B cell (primary cell): ENCODE data around the gene DEXI.

Source experiments
- EZH2 ChIP-seq: IDR thresholded peaks from 2 replicates; pipeline ENCODE4 v1.6.1; 2012; ENCODE audit warnings: borderline replicate concordance, low read depth, mild to moderate bottlenecking, moderate library complexity, low read length; ENCODE audit not compliant: insufficient read depth, poor library complexity, severe bottlenecking
- TF ChIP-seq, protein P1 (sequence below): fragments of 200-600 bp; IDR thresholded peaks from one replicate; pipeline ENCODE4 v1.8.0; 2022; ENCODE audit warnings: antibody characterized with exemption, mild to moderate bottlenecking

DNA sequence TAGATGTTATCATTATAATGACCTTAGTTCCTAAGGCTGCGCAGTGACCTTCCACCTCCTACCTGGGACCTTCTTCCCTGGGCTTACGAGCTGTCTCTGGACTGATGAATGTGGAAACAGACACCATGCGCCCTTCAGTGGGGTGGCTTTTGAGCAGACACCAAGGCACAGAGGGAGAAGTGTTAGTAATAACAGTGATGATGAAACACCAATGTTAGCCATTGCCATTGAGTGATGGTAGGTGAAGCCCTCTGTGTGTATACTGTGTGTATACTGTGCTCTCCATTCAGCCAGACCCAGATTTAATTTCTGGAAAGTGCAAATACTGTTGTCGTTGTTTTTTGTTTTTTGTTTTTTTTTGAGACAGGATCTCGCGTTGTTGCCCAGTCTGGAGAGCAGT is 46.6 kb upstream of the DEXI start:
- TF ChIP-seq, protein P1, sequence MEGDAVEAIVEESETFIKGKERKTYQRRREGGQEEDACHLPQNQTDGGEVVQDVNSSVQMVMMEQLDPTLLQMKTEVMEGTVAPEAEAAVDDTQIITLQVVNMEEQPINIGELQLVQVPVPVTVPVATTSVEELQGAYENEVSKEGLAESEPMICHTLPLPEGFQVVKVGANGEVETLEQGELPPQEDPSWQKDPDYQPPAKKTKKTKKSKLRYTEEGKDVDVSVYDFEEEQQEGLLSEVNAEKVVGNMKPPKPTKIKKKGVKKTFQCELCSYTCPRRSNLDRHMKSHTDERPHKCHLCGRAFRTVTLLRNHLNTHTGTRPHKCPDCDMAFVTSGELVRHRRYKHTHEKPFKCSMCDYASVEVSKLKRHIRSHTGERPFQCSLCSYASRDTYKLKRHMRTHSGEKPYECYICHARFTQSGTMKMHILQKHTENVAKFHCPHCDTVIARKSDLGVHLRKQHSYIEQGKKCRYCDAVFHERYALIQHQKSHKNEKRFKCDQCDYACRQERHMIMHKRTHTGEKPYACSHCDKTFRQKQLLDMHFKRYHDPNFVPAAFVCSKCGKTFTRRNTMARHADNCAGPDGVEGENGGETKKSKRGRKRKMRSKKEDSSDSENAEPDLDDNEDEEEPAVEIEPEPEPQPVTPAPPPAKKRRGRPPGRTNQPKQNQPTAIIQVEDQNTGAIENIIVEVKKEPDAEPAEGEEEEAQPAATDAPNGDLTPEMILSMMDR: peak; percentile 25
- TF ChIP-seq EZH2: no peak
